ENCODE results near the gene PLXNB3.
A peak's percentile ranks its signal among the peaks of the same experiment; 100 is the strongest.
"Not testable (repeated sequence)": the region's sequence is repeated elsewhere in the genome, so short reads cannot be mapped to it uniquely, and the experiment has no call there.

PLXNB3 gene

DNA sequence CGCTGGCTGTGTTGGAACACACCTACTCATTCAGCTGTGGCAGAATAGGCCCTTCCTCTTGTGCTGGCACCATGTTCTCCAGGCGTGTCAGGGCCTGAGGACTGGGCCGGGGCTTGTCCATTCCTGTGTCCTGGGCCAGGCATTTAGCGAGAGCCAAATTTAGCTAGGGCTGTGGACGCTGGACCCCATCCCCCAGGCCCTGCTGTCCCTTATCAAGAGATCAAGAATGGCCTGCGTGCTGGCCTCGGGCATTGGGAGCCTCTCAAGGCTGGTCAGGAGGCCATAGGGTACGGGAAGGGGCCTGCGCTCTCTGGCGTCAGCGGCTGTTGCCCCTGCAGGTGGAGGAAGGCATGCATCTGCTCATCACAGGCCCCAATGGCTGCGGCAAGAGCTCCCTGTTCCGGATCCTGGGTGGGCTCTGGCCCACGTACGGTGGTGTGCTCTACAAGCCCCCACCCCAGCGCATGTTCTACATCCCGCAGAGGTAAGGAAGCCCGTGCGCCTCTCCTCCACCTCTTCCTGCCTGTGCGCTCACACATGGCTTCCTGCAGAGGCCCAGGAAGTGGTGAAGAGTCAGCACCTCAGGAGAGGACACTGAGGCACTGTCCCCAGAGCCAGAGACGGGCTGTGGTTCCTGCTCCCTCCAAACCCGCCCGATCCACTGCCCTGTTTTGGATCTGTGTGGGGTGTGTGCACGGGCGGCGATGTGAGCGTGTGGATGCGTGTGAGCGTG lies 24.1 kb upstream of the PLXNB3 start:
- Histone ChIP-seq H4K8ac (ENCODE audit: low read depth, low read length) (no peak overlapping the region), H3K27me3 (ENCODE audit: insufficient read depth, low read length) (no peaks in the 10 kb centered on the region), H3K27ac (ENCODE audit: low read depth, low read length) (no peak overlapping the region), H3K36me3 (ENCODE audit: control insufficient read depth in 1 of 2, insufficient read depth in 2 of 2, low read length in 2 of 2) (peaks cover 10% of the 10 kb centered on the region in 2 experiments), H2BK120ac (ENCODE audit: insufficient read depth, low read length, poor library complexity) (no peak overlapping the region), H2AFZ (ENCODE audit: insufficient read depth, low read length, poor library complexity) (no peak overlapping the region), H3K79me2 (ENCODE audit: control insufficient read depth, insufficient read depth, low read length, poor library complexity) (no peaks in the 10 kb centered on the region), H2AK5ac (ENCODE audit: low read length) (no peak overlapping the region), H3K79me1 (ENCODE audit: low read length) (peaks cover 2% of the 10 kb centered on the region), H4K12ac (ENCODE audit: low read depth, low read length) (no peak overlapping the region), H3K4me3 (ENCODE audit: low read depth, low read length) (no peak overlapping the region), H3K9ac (ENCODE audit: low read length) (no peak overlapping the region), H3K18ac (ENCODE audit: low read length) (no peak overlapping the region), H3K4me1 (ENCODE audit: control insufficient read depth in 1 of 2, insufficient read depth in 2 of 2, low read length in 2 of 2) (peaks cover 13 to 16% of the 10 kb centered on the region in 2 experiments), H2BK12ac (ENCODE audit: low read length) (no peak overlapping the region), H2BK5ac (ENCODE audit: low read depth, low read length, poor library complexity) (no peak overlapping the region), H3K9me3 (ENCODE audit: insufficient read depth, low read depth, low read length) (peaks cover 4% of the 10 kb centered on the region), H3K4ac (ENCODE audit: low read depth, low read length) (no peak overlapping the region), H3K4me2 (ENCODE audit: low read length) (no peak overlapping the region), H3K14ac (ENCODE audit: low read length) (no peak overlapping the region), H3K23ac (ENCODE audit: low read length) (no peak overlapping the region), H4K91ac (ENCODE audit: low read depth, low read length) (no peak overlapping the region)
- DNase-seq, result peak; percentile 87 to 89
- no CpG with 5 or more reads among the region's 29 CpGs for WGBS (ENCODE audit: extremely low coverage, insufficient coverage, insufficient read length)

DNA sequence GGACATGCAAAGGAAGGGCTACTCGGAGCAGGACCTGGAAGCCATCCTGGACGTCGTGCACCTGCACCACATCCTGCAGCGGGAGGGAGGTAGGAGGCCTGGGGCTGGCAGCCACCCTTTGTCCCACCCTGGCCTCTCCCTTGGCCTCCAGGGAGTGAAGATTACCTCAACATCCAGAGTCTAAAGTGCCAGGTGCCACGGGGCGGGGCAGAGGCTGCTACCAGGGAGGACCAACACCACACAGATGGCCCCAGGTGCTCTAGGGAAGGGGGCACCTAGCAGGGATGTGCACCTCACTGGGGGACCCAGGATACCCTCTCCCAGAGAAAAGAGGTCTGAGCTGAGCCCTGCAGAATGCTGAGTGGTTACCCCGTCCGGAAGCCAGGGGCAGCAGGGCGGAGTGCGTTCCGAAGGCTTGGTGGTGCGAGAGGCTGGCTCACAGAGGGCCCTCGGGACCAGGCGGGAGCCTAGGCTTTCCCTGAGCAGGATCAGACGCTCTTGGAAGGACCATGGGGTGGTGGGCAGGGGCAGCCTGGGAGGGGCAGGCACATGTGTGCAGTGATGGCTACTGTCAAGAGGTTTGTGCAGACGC lies 23.3 kb upstream of the PLXNB3 start:
- H3K9me3 ChIP-seq (ENCODE audit: insufficient read depth, low read depth, low read length), result peaks cover 4% of the 10 kb centered on the region
- no peak overlapping the region for H2BK5ac ChIP-seq (ENCODE audit: low read depth, low read length, poor library complexity)
- H3K79me2 ChIP-seq (ENCODE audit: control insufficient read depth, insufficient read depth, low read length, poor library complexity), result no peaks in the 10 kb centered on the region
- peaks cover 2% of the 10 kb centered on the region for H3K79me1 ChIP-seq (ENCODE audit: low read length)
- no peak overlapping the region for H3K27ac ChIP-seq (ENCODE audit: low read depth, low read length)
- H4K91ac ChIP-seq (ENCODE audit: low read depth, low read length), result no peak overlapping the region
- peaks cover 13 to 16% of the 10 kb centered on the region in 2 experiments for H3K4me1 ChIP-seq (ENCODE audit: control insufficient read depth in 1 of 2, insufficient read depth in 2 of 2, low read length in 2 of 2)
- H3K36me3 ChIP-seq (ENCODE audit: control insufficient read depth in 1 of 2, insufficient read depth in 2 of 2, low read length in 2 of 2), result peaks cover 10% of the 10 kb centered on the region in 2 experiments
- H3K23ac ChIP-seq (ENCODE audit: low read length), result no peak overlapping the region
- H2AFZ ChIP-seq (ENCODE audit: insufficient read depth, low read length, poor library complexity), result no peak overlapping the region
- H2AK5ac ChIP-seq (ENCODE audit: low read length), result no peak overlapping the region
- no peak overlapping the region for H4K8ac ChIP-seq (ENCODE audit: low read depth, low read length)
- H3K4me2 ChIP-seq (ENCODE audit: low read length), result no peak overlapping the region
- H3K4me3 ChIP-seq (ENCODE audit: low read depth, low read length), result no peak overlapping the region
- no peak for DNase-seq
- WGBS (ENCODE audit: extremely low coverage, insufficient coverage, insufficient read length), result no CpG with 5 or more reads among the region's 16 CpGs
- H3K27me3 ChIP-seq (ENCODE audit: insufficient read depth, low read length), result no peaks in the 10 kb centered on the region
- H3K14ac ChIP-seq (ENCODE audit: low read length), result no peak overlapping the region
- H2BK12ac ChIP-seq (ENCODE audit: low read length), result no peak overlapping the region
- no peak overlapping the region for H3K4ac ChIP-seq (ENCODE audit: low read depth, low read length)
- H3K9ac ChIP-seq (ENCODE audit: low read length), result no peak overlapping the region
- H2BK120ac ChIP-seq (ENCODE audit: insufficient read depth, low read length, poor library complexity), result no peak overlapping the region
- H4K12ac ChIP-seq (ENCODE audit: low read depth, low read length), result no peak overlapping the region
- no peak overlapping the region for H3K18ac ChIP-seq (ENCODE audit: low read length)

DNA sequence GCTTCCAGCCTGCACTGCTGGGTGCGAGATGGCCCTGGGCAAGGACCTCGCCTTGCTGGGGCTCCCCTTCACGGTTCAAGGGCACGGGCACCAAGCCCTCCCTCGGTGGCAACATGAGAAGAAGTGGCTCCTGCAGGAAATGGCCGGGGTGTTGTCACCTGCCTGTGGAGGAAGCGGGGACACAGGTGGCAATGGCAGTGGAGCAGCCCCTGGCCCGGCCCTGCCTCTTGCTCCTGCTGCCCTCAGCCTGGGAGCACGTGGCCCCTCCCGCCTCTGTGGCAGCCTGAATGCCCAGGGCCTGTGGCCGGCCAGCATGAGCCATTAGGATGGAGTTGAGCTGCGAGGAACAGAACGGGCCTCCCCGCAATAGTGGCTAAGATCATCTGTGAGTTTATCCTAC lies 22.6 kb upstream of the PLXNB3 start:
- Histone ChIP-seq H4K12ac (ENCODE audit: low read depth, low read length) (no peak overlapping the region), H3K9ac (ENCODE audit: low read length) (no peak overlapping the region), H3K4me3 (ENCODE audit: low read depth, low read length) (no peak overlapping the region), H3K79me2 (ENCODE audit: control insufficient read depth, insufficient read depth, low read length, poor library complexity) (no peaks in the 10 kb centered on the region), H2BK12ac (ENCODE audit: low read length) (no peak overlapping the region), H3K4me2 (ENCODE audit: low read length) (no peak overlapping the region), H3K23ac (ENCODE audit: low read length) (no peak overlapping the region), H3K27me3 (ENCODE audit: insufficient read depth, low read length) (no peaks in the 10 kb centered on the region), H3K27ac (ENCODE audit: low read depth, low read length) (no peak overlapping the region), H2AK5ac (ENCODE audit: low read length) (no peak overlapping the region), H2BK120ac (ENCODE audit: insufficient read depth, low read length, poor library complexity) (no peak overlapping the region), H3K14ac (ENCODE audit: low read length) (no peak overlapping the region), H2AFZ (ENCODE audit: insufficient read depth, low read length, poor library complexity) (no peak overlapping the region), H3K18ac (ENCODE audit: low read length) (no peak overlapping the region), H3K4ac (ENCODE audit: low read depth, low read length) (no peak overlapping the region), H3K79me1 (ENCODE audit: low read length) (peaks cover 2% of the 10 kb centered on the region), H3K4me1 (ENCODE audit: control insufficient read depth in 1 of 2, insufficient read depth in 2 of 2, low read length in 2 of 2) (peaks cover 13 to 16% of the 10 kb centered on the region in 2 experiments), H3K9me3 (ENCODE audit: insufficient read depth, low read depth, low read length) (peaks cover 4% of the 10 kb centered on the region), H4K8ac (ENCODE audit: low read depth, low read length) (no peak overlapping the region), H4K91ac (ENCODE audit: low read depth, low read length) (no peak overlapping the region), H3K36me3 (ENCODE audit: control insufficient read depth in 1 of 2, insufficient read depth in 2 of 2, low read length in 2 of 2) (peaks cover 10% of the 10 kb centered on the region in 2 experiments), H2BK5ac (ENCODE audit: low read depth, low read length, poor library complexity) (no peak overlapping the region)
- no CpG with 5 or more reads among the region's 14 CpGs for WGBS (ENCODE audit: extremely low coverage, insufficient coverage, insufficient read length)
- no peak for DNase-seq

DNA sequence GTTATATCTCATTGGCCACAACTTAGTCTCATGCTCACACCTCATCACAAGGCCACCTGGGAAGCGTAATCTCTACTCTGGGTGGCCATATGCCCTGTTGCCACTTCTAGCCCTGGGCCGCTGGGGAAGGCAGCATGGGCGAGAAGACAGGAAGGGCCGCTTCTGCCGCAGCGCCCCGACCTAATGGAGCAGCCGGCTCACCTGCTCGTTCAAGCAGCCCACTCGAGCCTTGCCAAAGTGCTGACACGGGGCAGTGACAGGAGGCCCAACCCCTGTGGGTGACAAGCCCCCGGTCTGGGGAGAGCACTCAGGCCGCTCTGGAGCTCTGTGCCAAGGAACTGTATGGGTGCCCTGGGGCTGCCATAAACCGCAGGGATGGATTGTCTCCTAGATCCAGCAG lies 21.9 kb upstream of the PLXNB3 start:
- not testable (repeated sequence) for H2BK5ac ChIP-seq (ENCODE audit: low read depth, low read length, poor library complexity); H2BK120ac ChIP-seq (ENCODE audit: insufficient read depth, low read length, poor library complexity)
- WGBS (ENCODE audit: extremely low coverage, insufficient coverage, insufficient read length), result no CpG with 5 or more reads among the region's 14 CpGs

More for the DNA sequence above, 21.9 kb upstream of the PLXNB3 start:
- H3K9me3 ChIP-seq (ENCODE audit: insufficient read depth, low read depth, low read length); H3K4ac ChIP-seq (ENCODE audit: low read depth, low read length); H4K12ac ChIP-seq (ENCODE audit: low read depth, low read length); H3K27me3 ChIP-seq (ENCODE audit: insufficient read depth, low read length); H3K14ac ChIP-seq (ENCODE audit: low read length); H3K79me1 ChIP-seq (ENCODE audit: low read length); H3K79me2 ChIP-seq (ENCODE audit: control insufficient read depth, insufficient read depth, low read length, poor library complexity); H3K4me3 ChIP-seq (ENCODE audit: low read depth, low read length); H2AFZ ChIP-seq (ENCODE audit: insufficient read depth, low read length, poor library complexity); H4K91ac ChIP-seq (ENCODE audit: low read depth, low read length); H3K36me3 ChIP-seq (ENCODE audit: control insufficient read depth in 1 of 2, insufficient read depth in 2 of 2, low read length in 2 of 2); H3K23ac ChIP-seq (ENCODE audit: low read length); H3K27ac ChIP-seq (ENCODE audit: low read depth, low read length); H3K9ac ChIP-seq (ENCODE audit: low read length); H3K18ac ChIP-seq (ENCODE audit: low read length); H2AK5ac ChIP-seq (ENCODE audit: low read length); DNase-seq; H2BK12ac ChIP-seq (ENCODE audit: low read length); H3K4me2 ChIP-seq (ENCODE audit: low read length); H4K8ac ChIP-seq (ENCODE audit: low read depth, low read length): not testable (repeated sequence)
- peaks cover 13 to 16% of the 10 kb centered on the region in 2 experiments for H3K4me1 ChIP-seq (ENCODE audit: control insufficient read depth in 1 of 2, insufficient read depth in 2 of 2, low read length in 2 of 2)
